Measurements from ENCODE around the gene FRZB.

DNA sequence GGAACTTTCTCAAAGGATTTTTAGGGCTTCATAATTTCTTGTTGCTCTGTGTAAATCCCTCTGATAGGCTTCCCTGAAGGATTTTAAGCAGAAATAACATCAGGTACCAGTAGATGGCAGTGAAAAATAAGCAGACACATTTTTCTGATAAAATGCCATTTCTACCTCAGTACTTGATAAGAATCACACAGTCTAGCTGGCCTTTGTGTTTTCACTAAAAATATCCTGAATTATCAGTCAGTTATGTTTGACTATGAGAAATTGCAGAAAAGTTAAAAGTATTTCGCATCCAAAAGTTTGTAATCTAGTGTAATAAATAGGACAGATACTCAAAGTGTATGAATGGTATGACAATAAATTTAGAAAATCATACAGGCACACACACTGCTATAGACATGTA lies 81.7 kb downstream of the FRZB start:
- TF ChIP-seq, protein P1, sequence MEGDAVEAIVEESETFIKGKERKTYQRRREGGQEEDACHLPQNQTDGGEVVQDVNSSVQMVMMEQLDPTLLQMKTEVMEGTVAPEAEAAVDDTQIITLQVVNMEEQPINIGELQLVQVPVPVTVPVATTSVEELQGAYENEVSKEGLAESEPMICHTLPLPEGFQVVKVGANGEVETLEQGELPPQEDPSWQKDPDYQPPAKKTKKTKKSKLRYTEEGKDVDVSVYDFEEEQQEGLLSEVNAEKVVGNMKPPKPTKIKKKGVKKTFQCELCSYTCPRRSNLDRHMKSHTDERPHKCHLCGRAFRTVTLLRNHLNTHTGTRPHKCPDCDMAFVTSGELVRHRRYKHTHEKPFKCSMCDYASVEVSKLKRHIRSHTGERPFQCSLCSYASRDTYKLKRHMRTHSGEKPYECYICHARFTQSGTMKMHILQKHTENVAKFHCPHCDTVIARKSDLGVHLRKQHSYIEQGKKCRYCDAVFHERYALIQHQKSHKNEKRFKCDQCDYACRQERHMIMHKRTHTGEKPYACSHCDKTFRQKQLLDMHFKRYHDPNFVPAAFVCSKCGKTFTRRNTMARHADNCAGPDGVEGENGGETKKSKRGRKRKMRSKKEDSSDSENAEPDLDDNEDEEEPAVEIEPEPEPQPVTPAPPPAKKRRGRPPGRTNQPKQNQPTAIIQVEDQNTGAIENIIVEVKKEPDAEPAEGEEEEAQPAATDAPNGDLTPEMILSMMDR (IDR thresholded peaks at IDR 0.05), result peak; percentile 67
- no peak for TF ChIP-seq ZFX (IDR thresholded peaks at IDR 0.05; ENCODE audit: borderline replicate concordance)

Measured in 22Rv1 (cell line).